G401 (cell line): ENCODE data around the gene MSMB. TPM values are rescaled to one million over a fixed set of nuclear protein-coding genes. Genes with fewer than 3 reads are reported as not detected.
"Not testable (repeated sequence)": the region's sequence is repeated elsewhere in the genome, so short reads cannot be mapped to it uniquely, and the experiment has no call there.

Experiments used
- DNase-seq: peaks from one replicate; pipeline ENCODE4 v3.0.0-alpha.2; 2015; ENCODE audit warnings: low spot score
- in situ Hi-C: cut with HindIII; loops from 2 replicates; pipeline ENCODE4 v1.10.0; 2016; ENCODE audit warnings: low sequenced_read_pairs, mixed read lengths
- total RNA-seq: library from RNA; depleted of rRNA; stranded (reverse); fragments of >200 nt; shearing (Covaris generic); gene quantifications from 2 replicates; pipeline ENCODE4 v1.2.3, GENCODE V29; 2014; rRNA removed

The MSMB gene, protein sequence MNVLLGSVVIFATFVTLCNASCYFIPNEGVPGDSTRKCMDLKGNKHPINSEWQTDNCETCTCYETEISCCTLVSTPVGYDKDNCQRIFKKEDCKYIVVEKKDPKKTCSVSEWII
- total RNA-seq, result not detected in 2 replicates

DNA sequence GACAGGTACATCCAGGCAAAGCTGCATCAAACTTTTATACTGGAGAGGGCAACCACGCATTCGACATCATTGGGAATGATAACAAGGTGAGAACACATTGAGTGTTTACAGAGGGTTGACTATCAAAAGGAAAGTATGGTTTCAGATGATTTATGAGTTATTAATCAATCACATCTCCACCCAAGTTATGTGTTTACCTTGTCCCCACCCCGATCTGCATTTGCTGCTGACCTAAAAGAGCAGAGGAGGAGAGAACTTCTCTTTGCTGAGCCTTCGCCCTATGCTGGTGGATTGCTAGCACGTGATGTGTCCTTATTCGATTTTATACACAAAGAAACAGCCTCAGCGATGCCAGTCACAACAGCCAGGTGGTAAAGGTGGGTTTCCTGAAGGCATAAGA, at the start of gene MSMB:
Gene MSMB, minus strand, starts transcription at position 9 of the 400 bp plus-strand sequence. CDS start 32 bp downstream, outside the sequence.
- no peak for DNase-seq
- in situ Hi-C loops, result no loop called here

GRCh38 chr10:46094931-46095750, 49.1 kb upstream of the MSMB start:
- in situ Hi-C loops, result no loop called here
- DNase-seq, result no peak

DNA sequence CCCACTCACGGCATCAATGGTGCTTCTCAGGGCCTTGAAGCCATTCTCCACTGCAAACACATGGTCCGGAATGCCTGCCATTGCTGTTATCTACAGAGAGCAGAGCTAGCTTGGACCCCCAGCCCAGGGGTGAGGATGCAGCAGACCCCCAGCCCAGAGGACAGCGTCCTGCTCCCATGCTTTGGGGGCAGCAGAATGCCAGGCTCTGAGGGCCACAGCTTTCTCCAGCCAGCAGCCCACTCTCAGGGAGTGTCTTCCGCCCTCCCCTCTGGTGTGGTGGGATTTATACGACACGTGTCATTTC, 48.1 kb upstream of the MSMB start:
- in situ Hi-C loops, result no loop called here
- DNase-seq, result no peak

DNA sequence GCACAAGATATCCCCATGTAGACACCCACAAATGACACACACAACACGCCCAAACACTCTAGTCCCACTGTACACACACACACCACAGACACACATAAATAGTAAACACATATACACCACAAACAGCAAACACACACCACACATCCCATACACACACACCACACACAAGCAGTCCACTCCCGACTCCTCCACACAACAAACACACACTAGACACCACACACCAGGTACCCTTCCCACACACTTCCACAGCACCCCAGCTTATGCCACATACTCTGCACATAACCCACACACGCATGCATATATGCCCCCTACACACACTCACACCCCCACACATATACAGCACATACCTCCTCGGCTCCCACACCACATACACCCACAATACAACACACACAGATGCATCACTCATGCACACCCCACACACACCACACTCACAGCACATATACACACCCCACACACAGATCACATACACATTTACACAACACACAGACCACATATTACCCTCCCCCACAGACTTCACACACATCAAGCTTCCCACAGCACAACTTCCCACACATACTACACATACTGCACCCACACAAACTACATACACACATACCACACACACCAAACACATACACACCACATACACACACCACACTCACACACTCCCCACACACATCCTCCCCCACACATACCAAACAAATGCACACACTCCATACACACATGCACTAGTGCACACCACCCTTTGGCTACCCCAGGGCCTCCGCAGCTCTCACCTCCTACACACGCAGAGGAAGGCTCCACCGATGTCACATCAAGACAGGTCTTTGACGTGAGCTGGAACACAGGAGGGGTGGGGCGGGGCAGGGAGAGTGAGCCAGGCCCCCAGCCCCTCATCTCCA, 47.5 kb upstream of the MSMB start:
- in situ Hi-C loops, DNase-seq: not testable (repeated sequence)

DNA sequence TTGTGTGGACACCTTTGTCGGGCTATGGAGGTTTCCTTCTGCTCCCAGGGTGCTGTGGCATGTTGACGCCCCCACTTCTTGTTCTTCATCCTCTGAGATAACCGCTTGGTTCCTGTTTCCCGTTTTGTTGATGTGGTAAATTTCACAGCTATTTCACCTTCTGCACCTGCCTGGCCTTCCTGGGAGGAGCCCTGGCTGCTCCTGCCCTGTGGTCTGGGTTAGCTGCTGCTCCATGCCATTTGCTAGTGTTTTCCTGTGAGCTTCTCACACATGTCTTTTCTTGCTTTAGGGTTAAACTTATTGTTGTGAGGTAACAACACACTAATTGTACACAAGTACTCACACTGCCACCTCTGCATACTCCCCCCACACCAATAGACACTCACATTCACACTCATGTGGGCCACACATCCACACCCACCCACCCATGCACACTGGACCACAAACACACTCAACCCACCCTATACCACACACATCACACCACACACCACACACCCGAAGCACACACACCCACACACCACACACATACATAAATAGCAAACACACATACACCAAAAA, 46.5 kb upstream of the MSMB start:
- in situ Hi-C loops, result no loop called here
- DNase-seq, result no peak

- in situ Hi-C loops, result no loop called here
- DNase-seq, result no peak
Observed at GRCh38 chr10:46091828-46092523, 45.9 kb upstream of the MSMB start.

DNA sequence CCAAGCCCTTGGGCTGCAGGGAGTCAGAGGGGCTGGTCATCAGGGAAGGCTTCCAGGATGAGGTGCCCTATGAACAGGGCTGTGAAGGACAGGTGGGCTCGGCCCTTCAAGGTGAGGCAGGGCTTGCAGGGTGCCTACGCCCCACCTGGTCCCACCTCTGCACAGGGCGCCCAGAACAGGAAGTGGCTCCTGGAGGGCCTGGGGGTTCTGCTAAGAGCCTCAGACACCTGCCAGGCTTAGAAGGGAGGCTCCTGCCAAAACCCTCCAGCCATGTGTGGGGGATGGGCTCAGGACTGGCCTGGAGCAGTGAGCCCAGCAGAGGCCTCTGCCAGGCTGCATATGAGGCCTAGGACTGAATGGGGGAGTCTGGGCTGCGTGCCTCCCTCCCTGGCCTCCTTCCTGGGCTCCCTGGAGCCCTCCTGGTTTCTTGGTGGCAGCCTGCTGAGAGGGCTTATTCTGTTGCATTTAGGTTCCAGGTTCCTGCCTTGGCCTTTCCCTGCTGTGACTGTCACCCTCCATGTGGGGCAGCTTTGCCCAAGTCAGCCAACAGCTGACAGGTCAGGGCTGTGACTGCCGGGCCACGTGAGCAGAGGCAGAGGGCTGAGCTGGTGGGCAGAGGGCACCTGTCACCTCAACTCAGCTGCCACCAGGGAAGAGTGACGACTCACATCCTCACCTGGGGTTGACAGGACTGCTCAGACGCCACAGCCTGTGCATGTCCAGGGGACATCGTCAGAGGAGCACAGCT, 45.2 kb upstream of the MSMB start:
- DNase-seq, result no peak
- in situ Hi-C loops, result no loop called here

DNA sequence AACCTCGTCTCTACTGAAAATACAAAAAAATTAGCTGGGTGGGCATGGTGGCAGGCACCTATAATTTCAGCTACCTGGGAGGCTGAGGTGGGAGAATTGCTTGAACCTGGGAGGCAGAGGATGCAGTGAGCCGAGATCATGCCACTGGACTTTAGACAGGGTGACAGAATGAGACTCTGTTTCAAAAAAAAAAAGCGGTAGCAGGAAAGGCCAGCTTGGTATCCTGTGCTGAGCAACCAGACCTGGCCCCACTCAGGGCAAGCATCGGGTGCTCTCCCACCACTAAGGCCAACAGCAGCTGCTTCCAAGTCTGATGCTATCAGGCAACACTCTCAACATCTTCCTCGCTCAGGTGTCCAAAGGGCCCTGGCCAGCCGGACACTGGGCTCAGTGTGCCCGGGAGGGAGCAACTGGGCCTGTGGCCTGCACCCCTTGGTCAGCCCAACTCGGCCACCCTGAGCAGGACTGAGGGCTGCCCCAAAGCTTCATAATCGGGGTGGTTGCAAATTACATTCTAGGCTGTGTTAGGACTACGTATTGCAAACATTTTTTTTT, 44.3 kb upstream of the MSMB start:
- DNase-seq, result no peak
- in situ Hi-C loops, result no loop called here

- DNase-seq, in situ Hi-C loops: not testable (repeated sequence)
Observed at GRCh38 chr10:46087381-46087780, 41.3 kb upstream of the MSMB start.

DNA sequence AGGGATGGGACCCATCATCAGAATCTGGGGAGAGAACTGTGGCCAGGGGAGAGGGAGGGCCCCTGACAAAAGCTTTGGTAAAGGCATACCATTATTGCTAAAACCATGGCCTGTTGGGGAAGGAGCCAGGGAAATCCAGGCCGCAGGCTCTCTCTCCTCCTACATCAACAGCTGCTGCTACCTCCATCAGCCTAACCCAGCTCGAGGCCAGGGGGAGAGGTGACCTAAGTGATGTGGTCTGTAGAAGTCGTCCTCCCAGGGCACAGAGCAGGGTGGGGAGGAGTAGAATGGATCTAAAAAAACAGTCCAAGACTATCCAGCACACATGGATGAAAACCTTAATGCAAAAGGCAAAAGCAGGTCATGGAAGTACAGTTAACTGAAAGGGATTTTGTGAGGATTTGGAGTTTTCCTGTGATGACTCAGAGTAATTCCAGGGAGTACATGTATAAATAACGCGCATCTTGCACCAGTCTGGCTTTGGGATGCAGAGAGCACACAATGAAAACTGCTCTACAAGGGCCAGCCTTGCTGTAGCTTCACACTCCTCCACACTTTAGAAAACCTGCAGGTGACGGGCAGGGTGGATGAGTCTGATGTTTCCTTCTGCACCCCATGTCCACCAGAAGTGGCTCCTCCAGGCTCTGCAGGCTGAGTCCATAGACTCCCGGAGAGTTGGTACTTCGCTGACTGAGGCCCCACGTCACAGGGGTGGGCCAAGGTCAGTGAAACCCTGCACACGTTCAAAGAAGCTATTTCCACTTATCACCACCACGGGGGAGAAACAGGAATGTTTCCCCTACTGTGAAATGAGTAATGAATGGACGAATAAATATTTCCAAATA, 38.5 kb upstream of the MSMB start:
- in situ Hi-C loops, result no loop called here

GRCh38 chr10:46080886-46081285, 34.8 kb upstream of the MSMB start:
- DNase-seq, result no peak

More for the DNA sequence above, 38.5 kb upstream of the MSMB start:
- DNase-seq, result no peak

GRCh38 chr10:46079831-46080585, 33.9 kb upstream of the MSMB start:
- no peak for DNase-seq
- in situ Hi-C loops, result no loop called here

More at GRCh38 chr10:46080886-46081285, 34.8 kb upstream of the MSMB start:
- in situ Hi-C loops, result no loop called here

DNA sequence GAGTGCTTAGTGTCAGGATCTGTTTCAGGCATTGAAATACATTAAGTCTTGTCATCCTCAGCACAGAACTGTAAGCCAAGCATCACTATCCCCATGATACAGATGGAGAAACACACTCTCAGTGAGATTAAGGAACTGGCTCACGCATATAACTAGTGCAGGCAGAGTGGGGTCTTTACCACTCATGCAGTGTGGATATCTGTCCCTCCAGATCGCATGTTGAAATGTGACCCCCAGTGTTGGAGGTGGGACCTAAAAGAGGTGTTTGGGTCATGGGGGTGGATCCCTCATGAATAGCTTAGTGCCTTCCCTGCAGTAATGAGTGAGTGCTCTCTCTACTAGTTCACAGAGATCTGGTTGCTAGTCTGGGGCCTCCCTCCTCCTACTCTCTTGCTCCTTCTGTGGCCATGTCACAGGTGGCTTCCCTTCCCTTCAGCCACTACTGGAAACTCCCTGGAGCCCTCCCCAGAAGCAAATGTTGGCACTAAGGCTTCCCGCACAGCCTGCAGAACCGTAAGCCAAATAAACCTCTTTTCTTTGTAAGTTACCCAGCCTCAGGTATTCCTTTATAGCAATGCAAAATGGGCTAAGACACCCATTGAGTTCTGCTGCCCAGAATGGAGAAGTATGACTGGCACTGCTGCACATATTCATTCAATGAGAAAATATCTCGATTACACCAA, 31.8 kb upstream of the MSMB start:
- in situ Hi-C loops, result no loop called here

DNA sequence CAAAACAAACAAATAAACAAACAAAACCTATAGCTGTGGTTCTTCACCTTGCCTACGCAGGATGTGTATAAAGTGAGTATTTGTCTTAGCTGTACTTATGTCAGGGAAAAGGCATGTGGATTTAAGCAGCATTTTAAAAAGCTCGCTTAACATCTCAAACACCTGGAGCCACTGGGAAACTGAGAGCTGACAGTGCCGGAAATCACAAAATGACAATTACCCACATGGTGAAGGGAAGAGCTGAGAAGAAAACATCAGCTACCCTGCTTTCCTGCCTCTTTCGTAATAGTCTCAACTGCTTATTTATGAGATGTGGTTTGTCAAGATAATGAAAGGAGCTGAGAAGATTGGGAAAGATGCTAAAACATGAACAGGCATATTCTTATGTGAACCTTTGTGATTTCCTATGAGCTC, 31.1 kb upstream of the MSMB start:
- DNase-seq, result no peak
- in situ Hi-C loops, result no loop called here

More for the DNA sequence above, 31.8 kb upstream of the MSMB start:
- DNase-seq, result no peak

DNA sequence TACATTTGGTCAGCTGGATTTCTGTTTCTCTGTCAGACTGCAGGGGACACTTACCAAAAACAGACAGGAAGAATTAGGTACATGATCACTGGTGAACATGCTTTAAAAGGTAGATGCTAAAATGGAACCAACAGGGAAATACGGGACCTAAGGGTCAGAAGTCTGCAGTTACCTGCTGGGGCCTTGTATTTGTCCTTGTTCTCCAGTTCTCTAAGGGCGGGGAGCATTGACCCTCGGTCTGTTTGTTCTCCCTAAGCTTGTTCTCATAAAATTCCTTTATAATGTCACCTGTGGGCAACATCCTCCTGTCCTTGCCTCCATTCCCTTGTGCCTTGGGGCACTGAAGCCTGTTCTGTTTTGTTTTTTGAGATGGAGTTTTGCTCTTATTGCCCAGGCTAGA, 29.8 kb upstream of the MSMB start:
- in situ Hi-C loops, result no loop called here
- DNase-seq, result no peak
